GM13977 (cell line): Measurements from ENCODE around the gene SUOX.

Source experiments
- DNase-seq: peaks from one replicate; pipeline ENCODE4 v3.0.0; 2012; ENCODE audit warnings: low spot score
- in situ Hi-C: fragments of 300-500 bp; cut with MboI; formaldehyde crosslinking; loops from one replicate; pipeline ENCODE4 v1.12.0; 2022; ENCODE audit warnings: low sequenced_read_pairs, low pct_unique_long_range_greater_than_20kb, mixed read lengths, inconsistent platforms; ENCODE audit not compliant: unreplicated experiment
- TF ChIP-seq, protein P1 (sequence below): IDR thresholded peaks from 2 replicates; pipeline ENCODE4 v1.5.1; 2012; ENCODE audit warnings: mild to moderate bottlenecking, control low read depth; ENCODE audit not compliant: insufficient read depth; ENCODE audit errors: extremely low read depth, missing control alignments

The SUOX gene

GRCh38 chr12:55965941-55966407 lies 31.1 kb upstream of the SUOX start, which contains the start of gene PMEL:
Gene PMEL (minus strand): TSS chr12:55966042. CDS start chr12:55966011, 31 bp downstream.
- no peak for DNase-seq

DNA sequence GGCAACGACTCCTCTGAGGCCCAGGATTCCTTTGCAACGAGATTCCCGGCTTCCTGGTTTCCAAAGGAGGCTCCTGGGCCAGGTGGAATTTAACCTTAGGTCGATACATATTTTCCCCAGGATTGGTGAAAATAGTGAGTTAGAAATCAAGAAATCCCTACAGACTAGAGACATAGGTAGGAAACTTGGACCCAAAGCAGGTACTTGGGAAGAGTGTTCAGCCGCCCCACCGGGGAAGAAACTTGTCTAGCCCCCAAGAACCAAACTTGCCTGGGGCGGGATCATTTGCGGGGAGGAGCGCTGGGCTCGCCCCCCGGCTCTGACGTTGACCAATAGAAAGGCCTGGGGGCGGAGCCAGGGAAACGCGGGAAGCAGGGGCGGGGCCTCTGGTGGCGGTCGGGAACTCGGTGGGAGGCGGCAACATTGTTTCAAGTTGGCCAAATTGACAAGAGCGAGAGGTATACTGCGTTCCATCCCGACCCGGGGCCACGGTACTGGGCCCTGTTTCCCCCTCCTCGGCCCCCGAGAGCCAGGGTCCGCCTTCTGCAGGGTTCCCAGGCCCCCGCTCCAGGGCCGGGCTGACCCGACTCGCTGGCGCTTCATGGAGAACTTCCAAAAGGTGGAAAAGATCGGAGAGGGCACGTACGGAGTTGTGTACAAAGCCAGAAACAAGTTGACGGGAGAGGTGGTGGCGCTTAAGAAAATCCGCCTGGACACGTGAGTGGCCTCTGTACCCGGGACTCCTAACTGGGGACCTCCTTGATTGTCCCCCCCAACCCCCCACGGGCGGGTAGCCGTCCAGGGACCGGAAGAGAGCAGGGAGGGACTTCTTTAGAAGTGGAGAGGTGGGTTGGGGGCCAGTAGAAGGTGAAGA lies 30.4 kb upstream of the SUOX start, which contains the start of gene CDK2:
Gene CDK2 (plus strand): TSS at position 423 of the 874 bp plus-strand sequence. CDS start 179 bp downstream, at position 602.
- TF ChIP-seq, protein P1, sequence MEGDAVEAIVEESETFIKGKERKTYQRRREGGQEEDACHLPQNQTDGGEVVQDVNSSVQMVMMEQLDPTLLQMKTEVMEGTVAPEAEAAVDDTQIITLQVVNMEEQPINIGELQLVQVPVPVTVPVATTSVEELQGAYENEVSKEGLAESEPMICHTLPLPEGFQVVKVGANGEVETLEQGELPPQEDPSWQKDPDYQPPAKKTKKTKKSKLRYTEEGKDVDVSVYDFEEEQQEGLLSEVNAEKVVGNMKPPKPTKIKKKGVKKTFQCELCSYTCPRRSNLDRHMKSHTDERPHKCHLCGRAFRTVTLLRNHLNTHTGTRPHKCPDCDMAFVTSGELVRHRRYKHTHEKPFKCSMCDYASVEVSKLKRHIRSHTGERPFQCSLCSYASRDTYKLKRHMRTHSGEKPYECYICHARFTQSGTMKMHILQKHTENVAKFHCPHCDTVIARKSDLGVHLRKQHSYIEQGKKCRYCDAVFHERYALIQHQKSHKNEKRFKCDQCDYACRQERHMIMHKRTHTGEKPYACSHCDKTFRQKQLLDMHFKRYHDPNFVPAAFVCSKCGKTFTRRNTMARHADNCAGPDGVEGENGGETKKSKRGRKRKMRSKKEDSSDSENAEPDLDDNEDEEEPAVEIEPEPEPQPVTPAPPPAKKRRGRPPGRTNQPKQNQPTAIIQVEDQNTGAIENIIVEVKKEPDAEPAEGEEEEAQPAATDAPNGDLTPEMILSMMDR, result no peak
- peak; percentile 92 for DNase-seq
- in situ Hi-C loops, result no loop called here

More at GRCh38 chr12:55965941-55966407, 31.1 kb upstream of the SUOX start, which contains the start of gene PMEL:
- TF ChIP-seq, protein P1, result no peak
- in situ Hi-C loops, result no loop called here

- DNase-seq, result no peak
- TF ChIP-seq, protein P1, result no peak
- in situ Hi-C loops, result no loop called here
Observed at GRCh38 chr12:55969356-55969755, 27.7 kb upstream of the SUOX start.

- DNase-seq, result no peak
- in situ Hi-C loops, result no loop called here
- TF ChIP-seq, protein P1, result no peak
Observed at GRCh38 chr12:55970775-55971174, 26.3 kb upstream of the SUOX start.

- in situ Hi-C loops, result no loop called here
- TF ChIP-seq, protein P1, result no peak
- DNase-seq, result no peak
Observed at GRCh38 chr12:55972042-55972441, 25.0 kb upstream of the SUOX start.

- no peak for DNase-seq
- TF ChIP-seq, protein P1, result no peak
- in situ Hi-C loops, result no loop called here
Observed at GRCh38 chr12:55972456-55972855, 24.6 kb upstream of the SUOX start.
